Bronchial epithelial cell (primary cell): Measurements from ENCODE around the gene MTRF1. TPM values are rescaled to one million over a fixed set of nuclear protein-coding genes. Genes with fewer than 3 reads are reported as not detected.
A peak's percentile ranks its signal among the peaks of the same experiment; 100 is the strongest.
"Not testable (repeated sequence)": the region's sequence is repeated elsewhere in the genome, so short reads cannot be mapped to it uniquely, and the experiment has no call there.

Experiments
- DNase-seq: peaks from one replicate; pipeline ENCODE4 v3.0.0-alpha.2; 2010; ENCODE audit warnings: low read depth
- FAIRE-seq: peaks from 2 replicates; lab custom pipeline; 2011; peaks lifted over from hg19 to GRCh38; lab: Jason Lieb, UNC
- H3K27me3 ChIP-seq: 2 replicates; pipeline ENCODE4 v1.5.1; 2011; ENCODE audit warnings: low read length; ENCODE audit not compliant: control insufficient read depth, insufficient read depth
- H3K36me3 ChIP-seq: 2 replicates; pipeline ENCODE4 v1.5.1; 2011; ENCODE audit warnings: low read length; ENCODE audit not compliant: control insufficient read depth, insufficient read depth
- H3K4me3 ChIP-seq: 2 replicates; pipeline ENCODE4 v1.5.1; 2011; ENCODE audit warnings: mild to moderate bottlenecking, low read depth, low read length, control low read depth
- CTCF ChIP-seq: IDR thresholded peaks from 2 replicates; pipeline ENCODE4 v1.5.1; 2011; ENCODE audit warnings: mild to moderate bottlenecking, moderate library complexity, low read length, control low read depth, inconsistent platforms; ENCODE audit not compliant: insufficient read depth, severe bottlenecking
- total RNA-seq: library from RNA; depleted of rRNA; stranded (reverse); fragments of >200 nt; gene quantifications from 2 replicates; pipeline ENCODE4 v1.2.1, GENCODE V29; 2014

Gene MTRF1
- total RNA-seq, 1 donor from 2014 or later: 10.0 TPM

- Histone ChIP-seq H3K36me3 (no peaks in the 10 kb centered on the region), H3K27me3 (no peaks in the 10 kb centered on the region), H3K4me3 (no peak overlapping the region)
- TF ChIP-seq CTCF: no peak
- DNase-seq: no peak
- no peak for FAIRE-seq
Measured at GRCh38 chr13:41286370-41286769, 23.0 kb upstream of the MTRF1 start.

- DNase-seq (peak; percentile 100), FAIRE-seq (peak; percentile 7)
- TF ChIP-seq CTCF: no peak
- no peaks in the 10 kb centered on the region for H3K27me3 ChIP-seq
- H3K36me3 ChIP-seq: no peaks in the 10 kb centered on the region
- H3K4me3 ChIP-seq: no peak overlapping the region
Measured at GRCh38 chr13:41284512-41285288, 21.3 kb upstream of the MTRF1 start.

- H3K36me3 ChIP-seq: no peaks in the 10 kb centered on the region
- H3K27me3 ChIP-seq: no peaks in the 10 kb centered on the region
- H3K4me3 ChIP-seq: no peak overlapping the region
- DNase-seq: no peak
- FAIRE-seq: no peak
- no peak for TF ChIP-seq CTCF
Measured at GRCh38 chr13:41282129-41282571, 18.8 kb upstream of the MTRF1 start.

- not testable (repeated sequence) for FAIRE-seq, H3K27me3 ChIP-seq, H3K4me3 ChIP-seq, DNase-seq, H3K36me3 ChIP-seq
Measured at GRCh38 chr13:41279156-41279555, 15.8 kb upstream of the MTRF1 start.

- FAIRE-seq (no peak), DNase-seq (no peak)
- Histone ChIP-seq H3K36me3 (no peaks in the 10 kb centered on the region), H3K4me3 (no peak overlapping the region), H3K27me3 (no peaks in the 10 kb centered on the region)
- no peak for TF ChIP-seq CTCF
Measured at GRCh38 chr13:41276824-41277223, 13.4 kb upstream of the MTRF1 start.

GRCh38 chr13:41274881-41275280 lies 11.5 kb upstream of the MTRF1 start:
- DNase-seq (no peak), FAIRE-seq (no peak)
- H3K36me3 ChIP-seq: no peaks in the 10 kb centered on the region
- TF ChIP-seq CTCF: no peak
- no peak overlapping the region for H3K4me3 ChIP-seq
- no peaks in the 10 kb centered on the region for H3K27me3 ChIP-seq
